HuH-7.5 (cell line): Measurements from ENCODE around the gene RPS10.
"Not testable (repeated sequence)": the region's sequence is repeated elsewhere in the genome, so short reads cannot be mapped to it uniquely, and the experiment has no call there.

ENCODE experiments used
- DNase-seq: peaks from one replicate; pipeline ENCODE4 v3.0.0; 2011; ENCODE audit warnings: low spot score

Gene RPS10

GRCh38 chr6:34447910-34448309 is 22.0 kb upstream of the RPS10 start:
- DNase-seq = no peak

- DNase-seq = no peak
Measured at GRCh38 chr6:34447386-34447785, 21.5 kb upstream of the RPS10 start.

GRCh38 chr6:34445313-34445860 is 19.5 kb upstream of the RPS10 start:
- no peak for DNase-seq

GRCh38 chr6:34441526-34441925 is 15.7 kb upstream of the RPS10 start:
- DNase-seq = no peak

GRCh38 chr6:34439442-34439841 is 13.6 kb upstream of the RPS10 start:
- DNase-seq = no peak

GRCh38 chr6:34438705-34439104 is 12.8 kb upstream of the RPS10 start:
- no peak for DNase-seq

- no peak for DNase-seq
Measured at GRCh38 chr6:34437644-34437970, 11.7 kb upstream of the RPS10 start.

- DNase-seq = no peak
Measured at GRCh38 chr6:34436803-34437643, 11.2 kb upstream of the RPS10 start.

- no peak for DNase-seq
Measured at GRCh38 chr6:34435916-34436315, 10.0 kb upstream of the RPS10 start.

- no peak for DNase-seq
Measured at GRCh38 chr6:34425132-34425497, 754 bp downstream of the RPS10 start.

GRCh38 chr6:34424200-34425131 is 1.4 kb downstream of the RPS10 start:
- DNase-seq = no peak

- DNase-seq = no peak
Measured at GRCh38 chr6:34423254-34423653, 2.6 kb downstream of the RPS10 start.

- DNase-seq = no peak
Measured at GRCh38 chr6:34418367-34418766, 7.5 kb downstream of the RPS10 start.

GRCh38 chr6:34416877-34417371 is 8.9 kb downstream of the RPS10 start:
- no peak for DNase-seq

- no peak for DNase-seq
Measured at GRCh38 chr6:34414999-34415858, 10.6 kb downstream of the RPS10 start.

GRCh38 chr6:34412643-34413214 is 13.1 kb downstream of the RPS10 start:
- no peak for DNase-seq

GRCh38 chr6:34412016-34412415 is 13.9 kb downstream of the RPS10 start:
- no peak for DNase-seq

- DNase-seq = not testable (repeated sequence)
Measured at GRCh38 chr6:34407915-34408314, 18.0 kb downstream of the RPS10 start.

GRCh38 chr6:34396518-34396917 is 29.4 kb downstream of the RPS10 start:
- DNase-seq = no peak

- DNase-seq = no peak
Measured at GRCh38 chr6:34393966-34394305, 31.9 kb downstream of the RPS10 start.

GRCh38 chr6:34393191-34393965 is 32.5 kb downstream of the RPS10 start:
- DNase-seq = no peak
